ENCODE measurements around the gene LRRTM4. TPM values are rescaled to one million over a fixed set of nuclear protein-coding genes. Genes with fewer than 3 reads are reported as not detected.
"Not testable (repeated sequence)": the region's sequence is repeated elsewhere in the genome, so short reads cannot be mapped to it uniquely, and the experiment has no call there.

The LRRTM4 gene
- total RNA-seq, 1 donor, result 0.18 TPM

DNA sequence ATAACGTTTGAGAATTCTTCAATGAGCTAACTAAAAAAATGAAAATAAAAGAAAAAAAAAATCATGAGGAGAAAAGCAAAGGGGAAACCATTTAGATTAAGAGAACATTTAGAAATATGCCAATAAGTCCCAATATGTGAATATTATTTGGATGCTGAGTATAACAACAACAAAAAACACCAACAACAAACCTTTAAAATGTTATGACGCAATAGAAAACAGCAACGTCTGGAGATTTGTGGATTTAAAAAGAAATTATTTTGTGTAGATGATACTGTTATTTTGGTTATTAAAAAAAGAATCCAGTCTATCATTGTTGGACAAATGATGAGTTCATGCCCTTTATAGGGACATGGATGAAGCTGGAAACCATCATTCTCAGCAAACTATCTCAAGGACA lies 417.2 kb downstream of the LRRTM4 start:
- TF ChIP-seq, protein P1, sequence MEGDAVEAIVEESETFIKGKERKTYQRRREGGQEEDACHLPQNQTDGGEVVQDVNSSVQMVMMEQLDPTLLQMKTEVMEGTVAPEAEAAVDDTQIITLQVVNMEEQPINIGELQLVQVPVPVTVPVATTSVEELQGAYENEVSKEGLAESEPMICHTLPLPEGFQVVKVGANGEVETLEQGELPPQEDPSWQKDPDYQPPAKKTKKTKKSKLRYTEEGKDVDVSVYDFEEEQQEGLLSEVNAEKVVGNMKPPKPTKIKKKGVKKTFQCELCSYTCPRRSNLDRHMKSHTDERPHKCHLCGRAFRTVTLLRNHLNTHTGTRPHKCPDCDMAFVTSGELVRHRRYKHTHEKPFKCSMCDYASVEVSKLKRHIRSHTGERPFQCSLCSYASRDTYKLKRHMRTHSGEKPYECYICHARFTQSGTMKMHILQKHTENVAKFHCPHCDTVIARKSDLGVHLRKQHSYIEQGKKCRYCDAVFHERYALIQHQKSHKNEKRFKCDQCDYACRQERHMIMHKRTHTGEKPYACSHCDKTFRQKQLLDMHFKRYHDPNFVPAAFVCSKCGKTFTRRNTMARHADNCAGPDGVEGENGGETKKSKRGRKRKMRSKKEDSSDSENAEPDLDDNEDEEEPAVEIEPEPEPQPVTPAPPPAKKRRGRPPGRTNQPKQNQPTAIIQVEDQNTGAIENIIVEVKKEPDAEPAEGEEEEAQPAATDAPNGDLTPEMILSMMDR (IDR thresholded peaks at IDR 0.05; ENCODE audit: insufficient read depth, low read length), result no peak
- H3K4me3 ChIP-seq (ENCODE audit: low read depth, low read length), result no peak overlapping the region
- DNase-seq (ENCODE audit: low read depth), result no peak

DNA sequence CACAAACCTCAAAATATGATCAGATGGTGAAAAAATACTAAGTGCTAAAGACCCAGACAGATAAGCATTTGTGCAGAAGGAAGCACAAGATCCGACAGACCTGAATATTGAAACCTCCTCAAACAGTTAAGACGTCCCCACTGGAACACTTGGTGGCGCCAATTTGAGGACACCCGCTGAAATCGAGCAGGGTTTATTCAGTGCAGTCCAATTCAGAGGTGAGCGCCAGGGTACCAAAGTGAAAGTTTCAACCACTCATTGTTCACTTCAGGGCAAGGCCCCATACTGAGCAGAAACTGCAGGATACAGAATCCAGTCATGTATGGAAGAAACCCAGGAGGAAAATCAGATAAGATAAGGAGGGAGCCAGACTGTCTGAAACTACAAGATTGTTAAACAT lies 417.6 kb downstream of the LRRTM4 start:
- H3K4me3 ChIP-seq (ENCODE audit: low read depth, low read length), result no peak overlapping the region
- no peak for DNase-seq (ENCODE audit: low read depth)

DNA sequence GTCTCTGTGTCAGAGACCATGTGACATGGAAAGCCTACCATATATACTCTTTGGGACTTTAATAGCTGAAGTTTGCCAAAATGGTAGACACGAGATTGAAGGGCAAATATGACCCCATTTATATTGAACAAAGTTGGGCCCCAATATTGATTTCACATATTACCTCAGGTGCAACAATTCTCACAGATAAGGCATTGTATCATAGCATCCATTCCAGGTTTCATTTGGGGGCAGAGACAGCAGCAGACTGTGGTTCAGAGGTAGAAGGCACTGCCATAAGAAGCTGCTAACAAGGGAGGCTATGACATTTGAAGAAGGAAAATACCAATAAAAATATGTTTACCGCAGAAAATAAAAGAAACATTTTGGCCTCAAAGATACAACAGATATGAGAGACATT lies 419.2 kb downstream of the LRRTM4 start:
- DNase-seq (ENCODE audit: low read depth), result no peak
- H3K4me3 ChIP-seq (ENCODE audit: low read depth, low read length), result no peak overlapping the region
- TF ChIP-seq, protein P1 (IDR thresholded peaks at IDR 0.05; ENCODE audit: insufficient read depth, low read length), result no peak

More for the DNA sequence above, 417.6 kb downstream of the LRRTM4 start:
- TF ChIP-seq, protein P1 (IDR thresholded peaks at IDR 0.05; ENCODE audit: insufficient read depth, low read length), result no peak

DNA sequence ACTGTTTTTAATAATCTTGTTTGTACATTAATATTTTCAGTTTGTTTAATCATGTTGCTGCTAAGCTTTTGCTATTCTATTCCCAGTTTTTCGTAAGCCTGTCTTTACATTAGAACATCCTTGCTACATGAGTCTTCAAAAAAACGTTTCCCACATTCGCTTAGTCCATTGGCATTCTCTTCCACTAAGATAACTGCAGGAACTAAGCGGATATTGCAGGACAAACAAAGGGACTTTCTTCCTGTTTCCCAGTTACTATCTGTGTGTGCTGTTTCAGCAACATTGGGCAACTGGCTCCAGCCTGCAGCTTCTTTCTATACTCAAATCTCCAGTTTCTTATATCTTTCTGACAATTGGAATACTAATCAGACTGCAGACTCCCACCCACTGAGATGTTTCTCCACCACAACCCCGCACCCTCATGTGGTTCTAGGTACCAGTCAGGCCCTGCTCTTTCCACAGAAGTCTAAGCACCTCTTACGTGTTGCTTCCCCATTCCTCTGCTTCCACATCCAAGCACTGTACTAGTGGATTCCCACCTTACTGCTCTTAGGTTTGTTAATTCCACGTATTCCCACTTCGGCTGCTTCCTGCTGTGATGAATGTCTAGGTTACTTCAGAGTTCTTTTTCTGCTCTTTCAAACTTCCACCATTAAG lies 420.3 kb downstream of the LRRTM4 start:
- no peak for DNase-seq (ENCODE audit: low read depth)
- H3K4me3 ChIP-seq (ENCODE audit: low read depth, low read length), result no peak overlapping the region
- TF ChIP-seq, protein P1 (IDR thresholded peaks at IDR 0.05; ENCODE audit: insufficient read depth, low read length), result no peak

DNA sequence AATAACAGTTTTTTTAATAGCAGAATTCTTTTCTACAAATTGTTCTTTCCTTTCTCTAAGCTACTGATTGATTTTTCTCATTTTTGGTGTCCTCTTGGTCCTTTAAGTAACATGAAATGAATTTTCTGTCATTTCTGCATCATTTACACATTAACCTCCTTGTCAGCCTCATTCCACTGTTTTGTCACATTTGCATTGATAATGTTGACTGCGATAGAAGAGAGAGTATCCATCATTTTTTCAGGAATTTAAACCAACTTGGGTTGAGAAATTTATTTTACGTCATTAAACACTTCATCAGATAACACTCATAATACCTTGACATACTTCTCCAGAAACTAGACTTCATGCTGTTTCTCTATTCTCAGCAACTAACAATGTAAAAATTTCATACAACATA lies 422.2 kb downstream of the LRRTM4 start:
- no peak for DNase-seq (ENCODE audit: low read depth)
- TF ChIP-seq, protein P1 (IDR thresholded peaks at IDR 0.05; ENCODE audit: insufficient read depth, low read length), result no peak
- no peak overlapping the region for H3K4me3 ChIP-seq (ENCODE audit: low read depth, low read length)

DNA sequence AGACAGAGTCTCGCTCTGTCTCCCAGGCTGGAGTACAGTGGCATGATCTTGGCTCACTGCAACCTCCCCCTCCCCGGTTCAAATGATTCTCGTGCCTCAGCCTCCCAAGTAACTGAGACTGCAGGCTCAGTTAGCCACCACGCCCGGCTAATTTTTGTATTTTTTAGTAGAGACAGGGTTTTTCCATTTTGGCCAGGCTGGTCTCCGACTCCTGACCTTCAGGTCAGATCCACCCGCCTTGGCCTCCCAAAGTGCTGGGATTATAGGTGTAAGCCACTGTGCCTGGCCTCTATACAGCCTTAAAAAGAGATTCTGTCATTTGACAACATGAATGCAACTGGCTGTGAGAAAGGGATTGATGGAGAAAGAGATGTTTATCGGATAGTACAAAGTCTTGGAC lies 426.7 kb downstream of the LRRTM4 start:
- not testable (repeated sequence) for H3K4me3 ChIP-seq (ENCODE audit: low read depth, low read length); DNase-seq (ENCODE audit: low read depth)

DNA sequence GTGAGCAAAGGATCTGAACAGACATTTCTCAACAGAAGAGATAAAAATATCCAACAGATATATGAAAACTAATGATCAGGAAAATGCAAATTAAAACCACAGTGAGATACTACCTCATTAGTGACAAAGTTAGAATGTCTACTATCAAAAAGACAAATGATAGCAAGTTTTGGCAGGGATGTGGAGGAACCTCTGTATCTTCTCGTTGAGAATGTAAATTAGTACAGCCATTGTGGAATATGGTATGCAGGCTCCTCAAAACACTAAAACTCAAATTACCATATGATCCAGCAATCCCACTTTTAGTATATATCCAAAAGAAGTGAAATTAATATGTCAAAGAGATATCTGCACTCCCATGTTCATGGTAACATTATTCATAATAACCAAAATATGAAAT lies 427.1 kb downstream of the LRRTM4 start:
- TF ChIP-seq, protein P1 (IDR thresholded peaks at IDR 0.05; ENCODE audit: insufficient read depth, low read length), result no peak
- H3K4me3 ChIP-seq (ENCODE audit: low read depth, low read length), result no peak overlapping the region

DNA sequence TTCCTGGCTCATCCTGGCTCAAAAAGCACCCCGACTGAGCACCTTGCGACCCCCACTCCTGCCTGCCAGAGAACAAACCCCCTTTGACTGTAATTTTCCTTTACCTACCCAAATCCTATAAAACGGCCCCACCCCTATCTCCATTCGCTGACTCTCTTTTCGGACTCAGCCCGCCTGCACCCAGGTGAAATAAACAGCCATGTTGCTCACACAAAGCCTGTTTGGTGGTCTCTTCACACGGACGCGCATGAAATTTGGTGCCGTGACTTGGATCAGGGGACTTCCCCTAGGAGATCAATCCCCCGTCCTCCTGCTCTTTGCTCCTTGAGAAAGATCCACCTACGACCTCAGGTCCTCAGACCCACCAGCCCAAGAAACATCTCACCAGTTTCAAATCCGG lies 433.8 kb downstream of the LRRTM4 start:
- not testable (repeated sequence) for H3K4me3 ChIP-seq (ENCODE audit: low read depth, low read length); DNase-seq (ENCODE audit: low read depth)

More for the DNA sequence above, 427.1 kb downstream of the LRRTM4 start:
- DNase-seq (ENCODE audit: low read depth), result no peak

All from fibroblast of the aortic adventitia (primary cell).